T-helper 1 cell (primary cell): ENCODE results near the gene TLK1.
"Not testable (repeated sequence)": the region's sequence is repeated elsewhere in the genome, so short reads cannot be mapped to it uniquely, and the experiment has no call there.

ENCODE experiments used
- DNase-seq, 5 donors: peaks; one replicate each; pipeline ENCODE4 v3.0.0-alpha.2; 2012 to 2020

TLK1 gene

GRCh38 chr2:171081649-171082111 lies 79.0 kb downstream of the TLK1 start:
- DNase-seq: no peak

GRCh38 chr2:171080607-171081006 lies 80.1 kb downstream of the TLK1 start:
- no peak for DNase-seq

- not testable (repeated sequence) for DNase-seq
Measured at GRCh38 chr2:171076422-171076821, 84.3 kb downstream of the TLK1 start.

GRCh38 chr2:171072164-171072563 lies 88.5 kb downstream of the TLK1 start:
- DNase-seq: no peak

GRCh38 chr2:171069286-171069956 lies 91.3 kb downstream of the TLK1 start:
- DNase-seq: no peak

- no peak for DNase-seq
Measured at GRCh38 chr2:171066110-171066509, 94.6 kb downstream of the TLK1 start.

- no peak for DNase-seq
Measured at GRCh38 chr2:171057575-171057974, 103.1 kb downstream of the TLK1 start.

GRCh38 chr2:171056307-171056706 lies 104.4 kb downstream of the TLK1 start:
- no peak for DNase-seq

GRCh38 chr2:171049691-171050090 lies 111.0 kb downstream of the TLK1 start:
- no peak for DNase-seq

GRCh38 chr2:171046048-171046560 lies 114.6 kb downstream of the TLK1 start:
- no peak for DNase-seq

GRCh38 chr2:171044416-171044815 lies 116.3 kb downstream of the TLK1 start:
- DNase-seq: peak in 1 of 5 donors; percentile 81

GRCh38 chr2:171042253-171042969 lies 118.3 kb downstream of the TLK1 start:
- DNase-seq: peak in 1 of 5 donors; percentile 32

- no peak for DNase-seq
Measured at GRCh38 chr2:171036532-171036931, 124.2 kb downstream of the TLK1 start.

- no peak for DNase-seq
Measured at GRCh38 chr2:171034315-171034714, 126.4 kb downstream of the TLK1 start.

- DNase-seq: no peak
Measured at GRCh38 chr2:171025214-171025613, 135.5 kb downstream of the TLK1 start.

GRCh38 chr2:171018522-171018921 lies 142.2 kb downstream of the TLK1 start:
- peak in 1 of 5 donors; percentile 55 for DNase-seq

GRCh38 chr2:171016125-171016524 lies 144.6 kb downstream of the TLK1 start:
- DNase-seq: no peak

- DNase-seq: no peak
Measured at GRCh38 chr2:171013851-171014250, 146.8 kb downstream of the TLK1 start.

- DNase-seq: no peak
Measured at GRCh38 chr2:171009386-171009785, 151.3 kb downstream of the TLK1 start.

GRCh38 chr2:171008550-171009205 lies 152.0 kb downstream of the TLK1 start:
- no peak for DNase-seq

- no peak for DNase-seq
Measured at GRCh38 chr2:171004833-171005232, 155.9 kb downstream of the TLK1 start.

GRCh38 chr2:171004363-171004762 lies 156.3 kb downstream of the TLK1 start:
- no peak for DNase-seq

GRCh38 chr2:170999654-171000053 lies 161.0 kb downstream of the TLK1 start:
- DNase-seq: no peak
